Thoracic aorta (tissue), 2 donors: Measurements from ENCODE around the gene COMMD6. TPM values are rescaled to one million over a fixed set of nuclear protein-coding genes. Genes with fewer than 3 reads are reported as not detected.

Source experiments
- ATAC-seq: fragments of 150-250 bp; one replicate; pipeline ENCODE4 v1.8.0; 2017; ENCODE audit warnings: low read depth; ENCODE audit not compliant: insufficient number of reproducible peaks, low FRiP score
- DNase-seq: peaks from one replicate; pipeline ENCODE4 v3.0.0-alpha.2; 2020; ENCODE audit warnings: low spot score
- H3K27ac ChIP-seq, 2 donors: fragments of 200-600 bp; sonication (generic); 1 replicate in 1 of 2; 2 replicates in 1 of 2; pipeline ENCODE4 v1.5.1; 2016; ENCODE audit warnings: mild to moderate bottlenecking in 2 of 2, moderate library complexity in 2 of 2
- H3K27me3 ChIP-seq: fragments of 200-600 bp; sonication (generic); replicated peaks from 2 replicates; pipeline ENCODE4 v1.6.0; 2016; ENCODE audit warnings: mild to moderate bottlenecking; ENCODE audit not compliant: insufficient read depth
- H3K36me3 ChIP-seq: fragments of 200-600 bp; sonication (generic); one replicate; pipeline ENCODE4 v1.5.1; 2016
- H3K4me1 ChIP-seq, 2 donors: fragments of 200-600 bp; sonication (generic); 1 replicate in 1 of 2; 2 replicates in 1 of 2; pipeline versions ENCODE4 v1.5.1 to v1.6.0; 2016; ENCODE audit warnings: low read depth in 2 of 2, mild to moderate bottlenecking in 1 of 2; ENCODE audit not compliant: control insufficient read depth in 1 of 2
- H3K4me3 ChIP-seq: fragments of 200-600 bp; sonication (generic); 2 replicates; pipeline ENCODE4 v1.5.1; 2016; ENCODE audit warnings: mild to moderate bottlenecking
- H3K9me3 ChIP-seq: fragments of 200-600 bp; sonication (generic); 2 replicates; pipeline ENCODE4 v1.5.1; 2016
- total RNA-seq, 2 donors: library from RNA; depleted of rRNA; stranded (reverse); fragments of >200 nt; gene quantifications; one replicate each; pipeline versions ENCODE4 v1.1.0 to v1.2.3, GENCODE V29; 2016
- TF ChIP-seq, protein P1 (sequence below): fragments of 200-600 bp; sonication (generic); IDR thresholded peaks from one replicate; pipeline ENCODE4 v1.5.1; 2019; ENCODE audit warnings: antibody characterized with exemption

Gene COMMD6
- total RNA-seq, 2 donors from 2014 or later = 78.8 to 81.8 TPM

GRCh38 chr13:75478659-75479058, 59.0 kb downstream of the COMMD6 start:
- no peaks in the 10 kb centered on the region for H3K36me3 ChIP-seq
- no peaks in the 10 kb centered on the region for H3K27me3 ChIP-seq
- DNase-seq (no peak), ATAC-seq (no peak)
- no peaks in the 10 kb centered on the region for H3K9me3 ChIP-seq
- H3K4me3 ChIP-seq = no peak overlapping the region
- no peak overlapping the region for H3K27ac ChIP-seq
- TF ChIP-seq, protein P1, sequence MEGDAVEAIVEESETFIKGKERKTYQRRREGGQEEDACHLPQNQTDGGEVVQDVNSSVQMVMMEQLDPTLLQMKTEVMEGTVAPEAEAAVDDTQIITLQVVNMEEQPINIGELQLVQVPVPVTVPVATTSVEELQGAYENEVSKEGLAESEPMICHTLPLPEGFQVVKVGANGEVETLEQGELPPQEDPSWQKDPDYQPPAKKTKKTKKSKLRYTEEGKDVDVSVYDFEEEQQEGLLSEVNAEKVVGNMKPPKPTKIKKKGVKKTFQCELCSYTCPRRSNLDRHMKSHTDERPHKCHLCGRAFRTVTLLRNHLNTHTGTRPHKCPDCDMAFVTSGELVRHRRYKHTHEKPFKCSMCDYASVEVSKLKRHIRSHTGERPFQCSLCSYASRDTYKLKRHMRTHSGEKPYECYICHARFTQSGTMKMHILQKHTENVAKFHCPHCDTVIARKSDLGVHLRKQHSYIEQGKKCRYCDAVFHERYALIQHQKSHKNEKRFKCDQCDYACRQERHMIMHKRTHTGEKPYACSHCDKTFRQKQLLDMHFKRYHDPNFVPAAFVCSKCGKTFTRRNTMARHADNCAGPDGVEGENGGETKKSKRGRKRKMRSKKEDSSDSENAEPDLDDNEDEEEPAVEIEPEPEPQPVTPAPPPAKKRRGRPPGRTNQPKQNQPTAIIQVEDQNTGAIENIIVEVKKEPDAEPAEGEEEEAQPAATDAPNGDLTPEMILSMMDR = no peak
- peaks cover under 1 to 20% of the 10 kb centered on the region in 2 donors for H3K4me1 ChIP-seq

Other genes with a start within 250 kb of the COMMD6 start
- gene TBC1D4, start 55.7 kb downstream of the COMMD6 start, total RNA-seq = 10 to 100 TPM; 15.8 to 20.3 TPM
- 10 to 100 TPM in 1 of 2 donors, 1 to 10 TPM in 1; 4.9 to 12.2 TPM for gene UCHL3, start 11.9 kb upstream of the COMMD6 start, total RNA-seq
- 10 to 100 TPM; 76.3 to 89.9 TPM for gene LMO7, start 98.5 kb upstream of the COMMD6 start, total RNA-seq